ENCODE data around the gene JUP.

JUP gene

GRCh38 chr17:41769985-41770384 lies 16.5 kb downstream of the JUP start:
- Histone ChIP-seq H3K9ac (ENCODE audit: low read length) (no peak overlapping the region), H3K27ac (ENCODE audit: low read depth, low read length) (no peak overlapping the region), H3K4me2 (ENCODE audit: low read depth, low read length, poor library complexity, severe bottlenecking) (no peak overlapping the region), H3K4me3 (ENCODE audit: insufficient read depth, low read length, poor library complexity, severe bottlenecking) (no peak overlapping the region), H3K9me3 (ENCODE audit: insufficient read depth, low read length) (no peaks in the 10 kb centered on the region), H3K36me3 (ENCODE audit: low read length) (no peaks in the 10 kb centered on the region), H4K20me1 (ENCODE audit: low read depth, low read length) (no peaks in the 10 kb centered on the region), H3F3A (ENCODE audit: insufficient read depth) (no peaks in the 10 kb centered on the region), H3K27me3 (ENCODE audit: low read length) (no peaks in the 10 kb centered on the region), H3K9me2 (replicated peaks; ENCODE audit: insufficient read depth, low read length) (no peaks in the 10 kb centered on the region), H2AFZ (ENCODE audit: low read depth, low read length, severe bottlenecking) (no peak overlapping the region), H3K79me2 (ENCODE audit: insufficient read depth, low read length) (no peaks in the 10 kb centered on the region)
- TF ChIP-seq CTCF (IDR thresholded peaks at IDR 0.05; ENCODE audit: insufficient read depth, low read length, poor library complexity, severe bottlenecking) (no peak), EZH2phosphoT487 (conservative IDR thresholded peaks at IDR 0.05; ENCODE audit: low read length) (no peak)

GRCh38 chr17:41769346-41769862 lies 17.1 kb downstream of the JUP start:
- Histone ChIP-seq H3K9me3 (ENCODE audit: insufficient read depth, low read length) (no peaks in the 10 kb centered on the region), H3K79me2 (ENCODE audit: insufficient read depth, low read length) (no peaks in the 10 kb centered on the region), H4K20me1 (ENCODE audit: low read depth, low read length) (no peaks in the 10 kb centered on the region), H3K9ac (ENCODE audit: low read length) (no peak overlapping the region), H3K4me2 (ENCODE audit: low read depth, low read length, poor library complexity, severe bottlenecking) (no peak overlapping the region), H3F3A (ENCODE audit: insufficient read depth) (no peaks in the 10 kb centered on the region), H3K27me3 (ENCODE audit: low read length) (no peaks in the 10 kb centered on the region), H3K36me3 (ENCODE audit: low read length) (no peaks in the 10 kb centered on the region), H2AFZ (ENCODE audit: low read depth, low read length, severe bottlenecking) (no peak overlapping the region), H3K27ac (ENCODE audit: low read depth, low read length) (no peak overlapping the region), H3K4me3 (ENCODE audit: insufficient read depth, low read length, poor library complexity, severe bottlenecking) (no peak overlapping the region), H3K9me2 (replicated peaks; ENCODE audit: insufficient read depth, low read length) (no peaks in the 10 kb centered on the region)
- TF ChIP-seq CTCF (IDR thresholded peaks at IDR 0.05; ENCODE audit: insufficient read depth, low read length, poor library complexity, severe bottlenecking): no peak
- TF ChIP-seq EZH2phosphoT487 (conservative IDR thresholded peaks at IDR 0.05; ENCODE audit: low read length): no peak

GRCh38 chr17:41768682-41769288 lies 17.7 kb downstream of the JUP start:
- H3F3A ChIP-seq (ENCODE audit: insufficient read depth): no peaks in the 10 kb centered on the region
- no peak for TF ChIP-seq CTCF (IDR thresholded peaks at IDR 0.05; ENCODE audit: insufficient read depth, low read length, poor library complexity, severe bottlenecking)
- no peak for TF ChIP-seq EZH2phosphoT487 (conservative IDR thresholded peaks at IDR 0.05; ENCODE audit: low read length)
- no peaks in the 10 kb centered on the region for H3K79me2 ChIP-seq (ENCODE audit: insufficient read depth, low read length)
- H3K4me3 ChIP-seq (ENCODE audit: insufficient read depth, low read length, poor library complexity, severe bottlenecking): no peak overlapping the region
- H3K27me3 ChIP-seq (ENCODE audit: low read length): no peaks in the 10 kb centered on the region
- H2AFZ ChIP-seq (ENCODE audit: low read depth, low read length, severe bottlenecking): no peak overlapping the region
- H4K20me1 ChIP-seq (ENCODE audit: low read depth, low read length): no peaks in the 10 kb centered on the region
- no peak overlapping the region for H3K27ac ChIP-seq (ENCODE audit: low read depth, low read length)
- H3K9me3 ChIP-seq (ENCODE audit: insufficient read depth, low read length): no peaks in the 10 kb centered on the region
- no peaks in the 10 kb centered on the region for H3K36me3 ChIP-seq (ENCODE audit: low read length)
- H3K4me2 ChIP-seq (ENCODE audit: low read depth, low read length, poor library complexity, severe bottlenecking): no peak overlapping the region
- no peaks in the 10 kb centered on the region for H3K9me2 ChIP-seq (replicated peaks; ENCODE audit: insufficient read depth, low read length)
- H3K9ac ChIP-seq (ENCODE audit: low read length): no peak overlapping the region

Data from SU-DHL-6 (cell line).